ENCODE results near the gene MVD.

GRCh38 chr16:88711750-88712340 is 49.0 kb upstream of the MVD start:
- TF ChIP-seq CTCF (conservative IDR thresholded peaks at IDR 0.05 in 1 of 2, IDR thresholded peaks at IDR 0.05 in 1 of 2; ENCODE audit: extremely low read depth in 1 of 2, insufficient read depth in 1 of 2, low read depth in 1 of 2, low read length in 2 of 2) (no peak), EZH2 (IDR thresholded peaks at IDR 0.05; ENCODE audit: borderline replicate concordance, low read length) (no peak)
